Activated T-cell treated with anti-CD3 and anti-CD28 coated beads, Interleukin-2, amount 50 U/mL, for 48 hours (primary cell): ENCODE results near the gene RABGEF1.
A peak's percentile ranks its signal among the peaks of the same experiment; 100 is the strongest.
"Not testable (repeated sequence)": the region's sequence is repeated elsewhere in the genome, so short reads cannot be mapped to it uniquely, and the experiment has no call there.

Experiments used
- DNase-seq, 2 experiments: peaks; one replicate each; pipeline ENCODE4 v3.0.0-alpha.2; 2020

RABGEF1 gene

GRCh38 chr7:66817208-66817795 lies 76.8 kb downstream of the RABGEF1 start:
- DNase-seq = not testable (repeated sequence)

GRCh38 chr7:66817956-66818355 lies 77.4 kb downstream of the RABGEF1 start:
- not testable (repeated sequence) for DNase-seq

- DNase-seq = no peak
Observed at GRCh38 chr7:66824041-66824440, 83.5 kb downstream of the RABGEF1 start.

GRCh38 chr7:66825538-66825937 lies 85.0 kb downstream of the RABGEF1 start:
- DNase-seq = peak; percentile 71 to 77

- no peak for DNase-seq
Observed at GRCh38 chr7:66826649-66827048, 86.1 kb downstream of the RABGEF1 start.

- DNase-seq = not testable (repeated sequence)
Observed at GRCh38 chr7:66830976-66831375, 90.4 kb downstream of the RABGEF1 start.

- no peak for DNase-seq
Observed at GRCh38 chr7:66832531-66833351, 92.2 kb downstream of the RABGEF1 start.

GRCh38 chr7:66837007-66837406 lies 96.5 kb downstream of the RABGEF1 start:
- peak; percentile 75 to 78 for DNase-seq

GRCh38 chr7:66837661-66838060 lies 97.1 kb downstream of the RABGEF1 start:
- no peak for DNase-seq

- no peak for DNase-seq
Observed at GRCh38 chr7:66839814-66840213, 99.3 kb downstream of the RABGEF1 start.

GRCh38 chr7:66840316-66840715 lies 99.8 kb downstream of the RABGEF1 start:
- DNase-seq = no peak

- DNase-seq = no peak
Observed at GRCh38 chr7:66841898-66842297, 101.4 kb downstream of the RABGEF1 start.

- DNase-seq = not testable (repeated sequence)
Observed at GRCh38 chr7:66843492-66843891, 103.0 kb downstream of the RABGEF1 start.

- DNase-seq = peak; percentile 100
Observed at GRCh38 chr7:66844552-66845378, 104.2 kb downstream of the RABGEF1 start.

GRCh38 chr7:66845379-66846095 lies 105.0 kb downstream of the RABGEF1 start:
- peak in 1 of 2 experiments; percentile 33 for DNase-seq

- DNase-seq = not testable (repeated sequence)
Observed at GRCh38 chr7:66846096-66846445, 105.5 kb downstream of the RABGEF1 start.

GRCh38 chr7:66847523-66847855 lies 107.0 kb downstream of the RABGEF1 start:
- DNase-seq = not testable (repeated sequence)

- peak in 1 of 2 experiments; percentile 30 for DNase-seq
Observed at GRCh38 chr7:66847879-66848790, 107.6 kb downstream of the RABGEF1 start.

- no peak for DNase-seq
Observed at GRCh38 chr7:66859339-66859738, 118.8 kb downstream of the RABGEF1 start.

- DNase-seq = peak; percentile 63 to 66
Observed at GRCh38 chr7:66859794-66860645, 119.5 kb downstream of the RABGEF1 start.

GRCh38 chr7:66860767-66861166 lies 120.2 kb downstream of the RABGEF1 start:
- DNase-seq = no peak
